NB4 (cell line): ENCODE results near the gene SKAP1.

Experiments
- CTCF ChIP-seq: IDR thresholded peaks from one replicate; pipeline ENCODE4 v1.5.1; 2012; ENCODE audit warnings: low read depth, low read length
- MAX ChIP-seq: IDR thresholded peaks from 2 replicates; pipeline ENCODE4 v1.6.1; 2011; ENCODE audit warnings: low read depth, low read length
- POLR2A ChIP-seq: IDR thresholded peaks from 2 replicates; pipeline ENCODE4 v1.6.1; 2011; ENCODE audit warnings: mild to moderate bottlenecking; ENCODE audit not compliant: insufficient read length; ENCODE audit errors: extremely low read depth

DNA sequence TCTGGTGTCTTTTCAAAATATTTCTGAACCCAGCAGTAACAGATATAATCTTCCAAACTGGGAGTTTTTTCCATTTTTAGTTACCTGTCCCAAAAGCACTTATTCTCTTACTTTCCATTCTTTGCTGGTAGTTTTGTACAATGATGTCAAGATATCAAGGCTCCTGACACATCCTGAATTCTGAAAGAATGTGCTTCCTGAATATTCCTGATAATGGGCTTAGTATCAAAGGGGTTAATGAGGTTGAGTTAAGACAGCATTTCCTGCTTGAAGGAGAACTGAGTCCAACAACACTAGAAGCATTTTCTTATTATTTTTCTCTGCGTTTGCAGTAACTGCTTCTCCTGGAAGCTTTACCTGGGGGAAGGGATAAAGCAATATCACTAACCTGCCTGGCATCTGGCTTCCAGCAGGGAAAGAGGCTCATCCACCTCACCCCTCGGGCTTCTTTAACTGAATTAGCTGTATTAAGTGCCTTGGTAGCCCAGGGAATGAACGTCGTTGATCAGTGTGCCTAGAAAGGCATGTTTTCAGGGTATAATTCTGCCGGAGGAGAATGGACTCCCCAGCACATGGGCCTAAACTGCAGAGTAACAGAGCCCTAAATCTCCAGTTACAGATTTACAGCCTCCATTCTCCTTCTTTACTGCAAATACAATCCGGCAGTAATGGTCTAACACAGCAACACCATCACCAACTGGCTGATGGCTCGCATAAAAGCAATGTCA, 188.1 kb downstream of the SKAP1 start:
- TF ChIP-seq CTCF = no peak
- no peak for TF ChIP-seq POLR2A
- no peak for TF ChIP-seq MAX
